IMR-90 (cell line): ENCODE measurements around the gene ARHGEF33. TPM values are rescaled to one million over a fixed set of nuclear protein-coding genes. Genes with fewer than 3 reads are reported as not detected.

ENCODE experiments used
- ATAC-seq: fragments of 200-7000 bp; cut with Tn5 transposase; 2 replicates; pipeline ENCODE4 v1.9.1; 2020; ENCODE audit warnings: low read depth, mild to moderate bottlenecking, moderate library complexity
- BruUV-seq: library from RNA; stranded (reverse); fragments of 400-500 nt; replicated peaks from 2 replicates; lab custom pipeline; 2021; lab: Mats Ljungman, UMichigan
- CTCF ChIA-PET: fragments of 300-600 bp; formaldehyde crosslinking; extraction: SDS; loops from one replicate; lab custom pipeline; 2021; ENCODE audit warnings: antibody characterized with exemption; lab: Yijun Ruan, JAX
- POLR2A ChIA-PET: fragments of 300-600 bp; sonication (Branson Sonifier 250); formaldehyde crosslinking; loops from one replicate; lab custom pipeline; 2022; ENCODE audit warnings: antibody characterized with exemption; ENCODE audit not compliant: unreplicated experiment; lab: Charles Lee
- DNase-seq: peaks from one replicate; pipeline ENCODE4 v3.0.0; 2013
- H2AFZ ChIP-seq: replicated peaks from 2 replicates; pipeline ENCODE3; 2013; ENCODE audit warnings: low read length, mild to moderate bottlenecking; ENCODE audit not compliant: poor library complexity
- H2AK5ac ChIP-seq: 2 replicates; pipeline ENCODE4 v1.6.1; 2013; ENCODE audit warnings: low read depth, low read length, inconsistent platforms
- H2AK9ac ChIP-seq: replicated peaks from 2 replicates; pipeline ENCODE3; 2013; ENCODE audit warnings: mild to moderate bottlenecking, low read depth, low read length, moderate library complexity; ENCODE audit not compliant: poor library complexity
- H2BK120ac ChIP-seq: 2 replicates; pipeline ENCODE4 v1.6.1; 2013; ENCODE audit warnings: low read depth, low read length, inconsistent platforms
- H2BK15ac ChIP-seq: 3 replicates; pipeline ENCODE4 v1.6.1; 2013; ENCODE audit warnings: low read depth, low read length, inconsistent platforms
- H2BK20ac ChIP-seq: 2 replicates; pipeline ENCODE4 v1.6.1; 2013; ENCODE audit warnings: low read depth, mild to moderate bottlenecking, inconsistent platforms, low read length, moderate library complexity
- H2BK5ac ChIP-seq: 2 replicates; pipeline ENCODE4 v1.6.1; 2013; ENCODE audit warnings: mild to moderate bottlenecking, low read depth, low read length, inconsistent platforms; ENCODE audit not compliant: poor library complexity, severe bottlenecking
- H3K14ac ChIP-seq: replicated peaks from 2 replicates; pipeline ENCODE4 v1.6.1; 2013; ENCODE audit warnings: low read depth, low read length, inconsistent platforms
- H3K18ac ChIP-seq: 2 replicates; pipeline ENCODE4 v1.6.1; 2013; ENCODE audit warnings: low read depth, low read length, control low read depth
- H3K23ac ChIP-seq: 2 replicates; pipeline ENCODE4 v1.6.1; 2013; ENCODE audit warnings: low read depth, low read length, inconsistent platforms
- H3K27ac ChIP-seq: 2 replicates; pipeline ENCODE4 v1.5.1; 2013; ENCODE audit warnings: mild to moderate bottlenecking, control low read depth, low read length; ENCODE audit not compliant: insufficient read depth
- H3K27me3 ChIP-seq: 2 replicates; pipeline ENCODE4 v1.6.1; 2013; ENCODE audit warnings: low read length; ENCODE audit not compliant: control insufficient read depth, insufficient read depth
- H3K36me3 ChIP-seq: 2 replicates; pipeline ENCODE4 v1.6.1; 2013; ENCODE audit warnings: low read length, mixed read lengths; ENCODE audit not compliant: control insufficient read depth, insufficient read depth
- H3K4ac ChIP-seq: 2 replicates; pipeline ENCODE4 v1.6.1; 2013; ENCODE audit warnings: low read depth, low read length, inconsistent platforms
- H3K4me1 ChIP-seq: 2 replicates; pipeline ENCODE4 v1.6.1; 2013; ENCODE audit warnings: low read length, mixed read lengths; ENCODE audit not compliant: control insufficient read depth, insufficient read depth
- H3K4me2 ChIP-seq: 2 replicates; pipeline ENCODE4 v1.6.1; 2013; ENCODE audit warnings: low read depth, mild to moderate bottlenecking, control low read depth, low read length, moderate library complexity
- H3K4me3 ChIP-seq: 2 replicates; pipeline ENCODE4 v1.5.1; 2013; ENCODE audit warnings: low read depth, mild to moderate bottlenecking, control low read depth, low read length, moderate library complexity; ENCODE audit not compliant: insufficient read depth
- H3K56ac ChIP-seq: 2 replicates; pipeline ENCODE4 v1.6.1; 2013; ENCODE audit warnings: low read length, inconsistent platforms; ENCODE audit not compliant: insufficient read depth; ENCODE audit errors: extremely low read depth
- H3K79me1 ChIP-seq, 2 experiments: 2 replicates each; pipeline ENCODE4 v1.6.1; 2013; ENCODE audit warnings: low read length in 2 of 2, inconsistent platforms in 1 of 2, low read depth in 1 of 2
- H3K9ac ChIP-seq: 2 replicates; pipeline ENCODE4 v1.6.1; 2013; ENCODE audit warnings: low read depth, low read length, control low read depth
- H3K9me1 ChIP-seq: 2 replicates; pipeline ENCODE4 v1.6.1; 2013; ENCODE audit warnings: low read length, inconsistent platforms; ENCODE audit not compliant: insufficient read depth
- H3K9me3 ChIP-seq: 2 replicates; pipeline ENCODE4 v1.6.1; 2013; ENCODE audit warnings: low read length; ENCODE audit not compliant: control insufficient read depth, insufficient read depth
- H4K20me1 ChIP-seq: 2 replicates; pipeline ENCODE4 v1.6.1; 2013; ENCODE audit warnings: low read length, inconsistent platforms; ENCODE audit not compliant: insufficient read depth
- H4K5ac ChIP-seq: 2 replicates; pipeline ENCODE4 v1.6.1; 2013; ENCODE audit warnings: mild to moderate bottlenecking, low read depth, low read length, control low read depth
- H4K8ac ChIP-seq, 2 experiments: 2 replicates each; pipeline ENCODE4 v1.6.1; 2013; ENCODE audit warnings: low read depth in 2 of 2, low read length in 2 of 2, control low read depth in 1 of 2, inconsistent platforms in 1 of 2
- H4K91ac ChIP-seq: 2 replicates; pipeline ENCODE4 v1.6.1; 2013; ENCODE audit warnings: low read depth, low read length, inconsistent platforms; ENCODE audit not compliant: insufficient read depth
- MAFK ChIP-seq: IDR thresholded peaks from 2 replicates; pipeline ENCODE4 v1.6.1; 2012; ENCODE audit warnings: low read depth, low read length, improper control_type of control experiment
- MXI1 ChIP-seq: IDR thresholded peaks from 2 replicates; pipeline ENCODE4 v1.6.1; 2012; ENCODE audit warnings: low read depth, mild to moderate bottlenecking, low read length, moderate library complexity, borderline replicate concordance
- RCOR1 ChIP-seq: IDR thresholded peaks from 2 replicates; pipeline ENCODE4 v1.6.1; 2012; ENCODE audit warnings: mild to moderate bottlenecking, low read length, improper control_type of control experiment; ENCODE audit not compliant: insufficient replicate concordance
- WGBS, 2 experiments: methylation state at CpG; one replicate each; pipeline versions ENCODE4 v1.1.5 to v1.1.7; 2013; ENCODE audit warnings: missing lambda C conversion rate in 2 of 2; ENCODE audit not compliant: insufficient read length in 1 of 2; ENCODE audit errors: extremely low coverage in 2 of 2; 5-methylcytosine and 5-hydroxymethylcytosine counted together
- dilution Hi-C: fragments of 300-500 bp; cut with HindIII; formaldehyde crosslinking; loops from one replicate; pipeline ENCODE4 v1.14.3; 2018; ENCODE audit warnings: low sequenced_read_pairs; ENCODE audit not compliant: unreplicated experiment
- in situ Hi-C: fragments of 300-500 bp; cut with MboI; formaldehyde crosslinking; loops from 3 replicates; pipeline ENCODE4 v1.14.3; 2019; ENCODE audit warnings: low sequenced_read_pairs, inconsistent platforms, mixed read lengths
- intact Hi-C: fragments of 100-400 bp; cut with micrococcal nuclease; formaldehyde crosslinking; loops from 2 replicates; pipeline ENCODE4 v1.10.0; 2022
- polyA plus RNA-seq, 3 experiments: library from polyadenylated mRNA; depleted of rRNA; stranded (reverse); fragments of >200 nt; gene quantifications; 2 replicates each; pipeline ENCODE4 v1.2.3, GENCODE V29; 2012; ENCODE audit warnings: low replicate concordance in 1 of 3
- total RNA-seq: library from RNA; depleted of rRNA; stranded (reverse); fragments of >200 nt; gene quantifications from 2 replicates; pipeline ENCODE4 v1.2.3, GENCODE V29; 2012

Gene ARHGEF33
- total and polyA plus RNA-seq, 2 of the 4 experiments (the other 2 are of a cell fraction): 0.18 to 0.21 TPM

GRCh38 chr2:39013871-39014270, 124.2 kb downstream of the ARHGEF33 start:
- Histone ChIP-seq H4K20me1 (no peaks in the 10 kb centered on the region), H3K4me1 (no peaks in the 10 kb centered on the region), H2BK20ac (no peak overlapping the region), H2BK5ac (no peak overlapping the region), H3K18ac (no peak overlapping the region), H4K5ac (no peak overlapping the region), H3K4me2 (no peak overlapping the region), H3K14ac (no peak overlapping the region), H2AFZ (no peak overlapping the region), H4K91ac (no peak overlapping the region), H2BK120ac (no peak overlapping the region), H3K4me3 (no peak overlapping the region), H3K27ac (no peak overlapping the region), H2AK9ac (no peak overlapping the region), H3K23ac (no peak overlapping the region), H4K8ac (no peak overlapping the region), H3K36me3 (peaks cover 19% of the 10 kb centered on the region), H2BK15ac (no peak overlapping the region), H3K9me1 (peaks cover 3% of the 10 kb centered on the region; the same call in 1 of the 2 replicates), H3K9ac (no peak overlapping the region), H3K27me3 (no peaks in the 10 kb centered on the region), H3K79me1 (no peaks in the 10 kb centered on the region; a peak in 1 of 4 replicates), H3K4ac (no peak overlapping the region), H3K56ac (no peak overlapping the region), H3K9me3 (no peaks in the 10 kb centered on the region), H2AK5ac (no peak overlapping the region)
- peak; percentile 65 for TF ChIP-seq MAFK
- TF ChIP-seq MXI1: no peak
- TF ChIP-seq RCOR1: no peak
- no TSS peak for BruUV-seq
- POLR2A ChIA-PET: interaction anchor here (0.6 kb wide), 1 partner anchor 1415 kb away, joined by 3 read pairs; no protein-coding TSS in a partner anchor
- in situ Hi-C loops: no loop called here
- CTCF ChIA-PET: interaction anchor here (0.7 kb wide), 1 partner anchor 20 kb away, joined by 3 read pairs; no protein-coding TSS in a partner anchor
- DNase-seq (no peak), ATAC-seq (no peak)
- WGBS, 2 experiments: no CpG with 5 or more reads among the region's 3 CpGs
- intact Hi-C loops: no loop called here
- dilution Hi-C loops: no loop called here
